ENCODE data around the gene TSC22D3.

GRCh38 chrX:107682256-107682655 lies 93.3 kb downstream of the TSC22D3 start:
- TF ChIP-seq EZH2 (IDR thresholded peaks at IDR 0.05; ENCODE audit: insufficient read depth, poor library complexity, severe bottlenecking) (no peak), EZH2phosphoT487 (IDR thresholded peaks at IDR 0.05; ENCODE audit: insufficient read depth, low read depth) (no peak)
